Gastrocnemius medialis (tissue), 4 donors: Measurements from ENCODE around the gene ADD2.

Experiments used
- CTCF ChIP-seq, 5 experiments: fragments of 450-650 bp in 3 of 5; fragments of 200-600 bp in 2 of 5; sonication (generic) in 2 of 5; IDR thresholded peaks in 4 of 5; conservative IDR thresholded peaks in 1 of 5; 1 replicate in 4 of 5; 2 replicates in 1 of 5; pipeline ENCODE4 v1.5.1; 2016 to 2019; ENCODE audit warnings: antibody characterized with exemption in 5 of 5, mild to moderate bottlenecking in 3 of 5, moderate library complexity in 3 of 5
- POLR2A ChIP-seq, 2 donors: fragments of 450-650 bp; IDR thresholded peaks; one replicate each; pipeline ENCODE4 v1.6.1; 2017; ENCODE audit warnings: antibody characterized with exemption in 2 of 2, mild to moderate bottlenecking in 2 of 2, moderate library complexity in 2 of 2

- no peak for TF ChIP-seq CTCF (IDR thresholded peaks at IDR 0.05 in 4 of 5, conservative IDR thresholded peaks at IDR 0.05 in 1 of 5)
- no peak for TF ChIP-seq POLR2A (IDR thresholded peaks at IDR 0.05)
Measured at GRCh38 chr2:70656421-70657010, 111.5 kb downstream of the ADD2 start.
